HepG2 (cell line): ENCODE data around the gene BMERB1. TPM values are rescaled to one million over a fixed set of nuclear protein-coding genes. Genes with fewer than 3 reads are reported as not detected.

ENCODE experiments used
- ATAC-seq: fragments of 200-7000 bp; cut with Tn5 transposase; 3 replicates; pipeline ENCODE4 v1.9.1; 2020; ENCODE audit warnings: mild to moderate bottlenecking, moderate library complexity
- BruUV-seq: library from RNA; stranded (reverse); fragments of 400-500 nt; replicated peaks from 2 replicates; lab custom pipeline; 2021; lab: Mats Ljungman, UMichigan
- CTCF ChIA-PET: fragments of 300-600 bp; formaldehyde crosslinking; extraction: SDS; loops from one replicate; lab custom pipeline; 2021; ENCODE audit warnings: low total read pairs, inconsistent platforms, low intra/inter-chr PET ratio; lab: Yijun Ruan, JAX
- POLR2A ChIA-PET: fragments of 350-600 bp; sonication (Branson Sonifier 250); formaldehyde crosslinking; loops from one replicate; lab custom pipeline; 2020; ENCODE audit warnings: antibody characterized with exemption, inconsistent platforms; lab: Yijun Ruan, JAX
- DNase-seq: peaks from one replicate; pipeline ENCODE4 v3.0.0-alpha.2; 2015; ENCODE audit warnings: low spot score
- FAIRE-seq: peaks from 3 replicates; lab custom pipeline; 2011; peaks lifted over from hg19 to GRCh38; lab: Jason Lieb, UNC
- H2AFZ ChIP-seq: one replicate; pipeline ENCODE4 v1.6.1; 2011; ENCODE audit warnings: low read length, inconsistent platforms
- H3K27ac ChIP-seq: fragments of 300-600 bp; 3 replicates; pipeline ENCODE4 v1.8.0; 2011; ENCODE audit warnings: mixed run types, mild to moderate bottlenecking, mixed read lengths, low read length, inconsistent platforms; ENCODE audit not compliant: insufficient read depth; ENCODE audit errors: extremely low read length
- H3K27me3 ChIP-seq, 2 experiments: fragments of 200-600 bp in 1 of 2; 2 replicates in 1 of 2; 3 replicates in 1 of 2; pipeline versions ENCODE4 v1.6.0 to v1.8.0; 2011; ENCODE audit warnings: low read length in 2 of 2, mild to moderate bottlenecking in 2 of 2, moderate library complexity in 2 of 2, inconsistent platforms in 1 of 2; ENCODE audit not compliant: insufficient read depth in 2 of 2, control insufficient read depth in 1 of 2
- H3K36me3 ChIP-seq, 2 experiments: fragments of 200-600 bp in 1 of 2; replicated peaks in 1 of 2; 2 replicates in 1 of 2; 3 replicates in 1 of 2; pipeline versions ENCODE4 v1.5.1 to v1.8.0; 2011; ENCODE audit warnings: low read length in 2 of 2, inconsistent platforms in 1 of 2; ENCODE audit not compliant: insufficient read depth in 2 of 2, control insufficient read depth in 1 of 2
- H3K4me1 ChIP-seq: 2 replicates; pipeline ENCODE4 v1.5.1; 2012; ENCODE audit warnings: low read length, inconsistent platforms; ENCODE audit not compliant: insufficient read depth
- H3K4me2 ChIP-seq: 2 replicates; pipeline ENCODE4 v1.6.0; 2011; ENCODE audit warnings: low read depth, low read length, inconsistent platforms
- H3K4me3 ChIP-seq, 3 experiments: fragments of 200-600 bp in 1 of 3; sonication (generic), shearing (Covaris generic) in 1 of 3; replicated peaks in 1 of 3; 2 replicates each; pipeline ENCODE4 v1.5.1; 2011 to 2016; ENCODE audit warnings: low read length in 3 of 3, inconsistent platforms in 2 of 3, low read depth in 2 of 3, mild to moderate bottlenecking in 2 of 3, control low read depth in 1 of 3, mixed read lengths in 1 of 3; ENCODE audit not compliant: insufficient read depth in 1 of 3
- H3K79me2 ChIP-seq: one replicate; pipeline ENCODE4 v1.6.1; 2011; ENCODE audit warnings: low read length, inconsistent platforms; ENCODE audit not compliant: insufficient read depth
- H3K9ac ChIP-seq: 2 replicates; pipeline ENCODE4 v1.6.0; 2011; ENCODE audit warnings: mild to moderate bottlenecking, low read depth, low read length, inconsistent platforms; ENCODE audit not compliant: insufficient read depth
- H3K9me3 ChIP-seq: 2 replicates; pipeline ENCODE4 v1.5.1; 2012; ENCODE audit warnings: mild to moderate bottlenecking, low read length
- H4K20me1 ChIP-seq: 2 replicates; pipeline ENCODE4 v1.6.0; 2011; ENCODE audit warnings: inconsistent platforms, mild to moderate bottlenecking, low read length, moderate library complexity; ENCODE audit not compliant: insufficient read depth
- GATAD1 ChIP-seq: IDR thresholded peaks from 2 replicates; pipeline ENCODE4 v1.6.1; 2016; ENCODE audit warnings: missing genetic modification reagents, missing compliant biosample characterization
- KLF13 ChIP-seq: sonication (generic); formaldehyde crosslinking; IDR thresholded peaks from 2 replicates; pipeline ENCODE4 v1.4.0; 2020; ENCODE audit warnings: mild to moderate bottlenecking, missing genetic modification reagents
- MYPOP ChIP-seq: sonication (generic); formaldehyde crosslinking; IDR thresholded peaks from 2 replicates; pipeline ENCODE4 v1.8.1; 2023; ENCODE audit warnings: mild to moderate bottlenecking, moderate library complexity, missing genetic modification reagents
- WGBS: methylation state at CpG from one replicate; pipeline ENCODE4 v1.1.6; 2017; ENCODE audit warnings: low lambda C conversion rate; 5-methylcytosine and 5-hydroxymethylcytosine counted together
- in situ Hi-C: cut with HindIII; loops from 2 replicates; pipeline ENCODE4 v1.10.0; 2017; ENCODE audit warnings: low pct_unique_long_range_greater_than_20kb; ENCODE audit not compliant: extremely low pct_ligation_motif_present
- intact Hi-C: fragments of 100-400 bp; cut with micrococcal nuclease; formaldehyde crosslinking; loops from one replicate; pipeline ENCODE4 v1.10.0; 2022; ENCODE audit not compliant: unreplicated experiment
- polyA plus RNA-seq, 8 experiments: library from polyadenylated mRNA; depleted of rRNA in 3 of 8; stranded (reverse) in 7 of 8; unstranded in 1 of 8; fragments of >200 nt; fragmentation: Illumina TruSeq in 4 of 8; extraction: Trizol in 4 of 8; gene quantifications; 2 replicates each; pipeline versions ENCODE4 v1.2.1 to v1.2.3, GENCODE V29; 2011 to 2016; ENCODE audit warnings: low read depth in 4 of 8, missing spikeins in 1 of 8, mixed read lengths in 1 of 8; ENCODE audit not compliant: insufficient read depth in 1 of 8
- total RNA-seq, 5 experiments: library from RNA; depleted of rRNA; stranded (reverse); fragments of >200 nt; fragmentation: Illumina TruSeq; extraction: Trizol; gene quantifications; 2 replicates each; pipeline ENCODE4 v1.2.3, GENCODE V29; 2016; ENCODE audit warnings: low read depth in 1 of 5

BMERB1 gene
- total and polyA plus RNA-seq, 2 of the 13 experiments (the other 11 are each of a cell fraction or from before 2014, with no cell fraction given), result 1.4 TPM

GRCh38 chr16:15535772-15536171, 101.4 kb downstream of the BMERB1 start:
- FAIRE-seq (no peak), DNase-seq (no peak), ATAC-seq (no peak)
- no peak overlapping the region for H3K4me2 ChIP-seq
- POLR2A ChIA-PET, result no interaction called here
- no peaks in the 10 kb centered on the region for H4K20me1 ChIP-seq
- H3K9ac ChIP-seq, result no peak overlapping the region
- BruUV-seq, result no TSS peak
- no peaks in the 10 kb centered on the region for H3K9me3 ChIP-seq
- H3K27ac ChIP-seq, result no peak overlapping the region
- H3K4me1 ChIP-seq, result no peaks in the 10 kb centered on the region
- CTCF ChIA-PET, result no interaction called here
- no peak overlapping the region for H2AFZ ChIP-seq
- intact Hi-C loops, result loop anchor here (5.0 kb wide), 1 partner anchor 167 kb away; no protein-coding TSS in a partner anchor
- H3K36me3 ChIP-seq, result no peaks in the 10 kb centered on the region
- no peak overlapping the region for H3K4me3 ChIP-seq
- in situ Hi-C loops, result no loop called here
- no peaks in the 10 kb centered on the region for H3K79me2 ChIP-seq
- no peak for TF ChIP-seq KLF13 (CRISPR knock-in tag)
- WGBS, result 65% methylated on average over 6 of the region's 6 CpGs
- no peaks in the 10 kb centered on the region for H3K27me3 ChIP-seq

GRCh38 chr16:15536843-15537242, 102.5 kb downstream of the BMERB1 start:
- no peak for TF ChIP-seq MYPOP (CRISPR knock-in tag)
- no peak for TF ChIP-seq GATAD1 (CRISPR knock-in tag)
- ATAC-seq (no peak), DNase-seq (no peak), FAIRE-seq (no peak)
- H2AFZ ChIP-seq, result no peak overlapping the region
- no peak overlapping the region for H3K27ac ChIP-seq
- WGBS, result 66% methylated on average over 7 of the region's 7 CpGs
- no peak overlapping the region for H3K9ac ChIP-seq
- no peaks in the 10 kb centered on the region for H3K36me3 ChIP-seq
- no peak overlapping the region for H3K4me2 ChIP-seq
- no peaks in the 10 kb centered on the region for H3K79me2 ChIP-seq
- in situ Hi-C loops (no loop called here), intact Hi-C loops (loop anchor here (5.0 kb wide), 1 partner anchor 165 kb away; no protein-coding TSS in a partner anchor)
- H3K4me1 ChIP-seq, result no peaks in the 10 kb centered on the region
- ChIA-PET CTCF (no interaction called here), POLR2A (no interaction called here)
- no peak overlapping the region for H3K4me3 ChIP-seq
- no peaks in the 10 kb centered on the region for H3K27me3 ChIP-seq
- no peaks in the 10 kb centered on the region for H4K20me1 ChIP-seq
- H3K9me3 ChIP-seq, result no peaks in the 10 kb centered on the region
- BruUV-seq, result no TSS peak
